ENCODE data around the gene MEGF10.
"Not testable (repeated sequence)": the region's sequence is repeated elsewhere in the genome, so short reads cannot be mapped to it uniquely, and the experiment has no call there.

The MEGF10 gene

GRCh38 chr5:127260686-127261085, 29.9 kb upstream of the MEGF10 start:
- H2BK15ac ChIP-seq (ENCODE audit: low read depth, poor library complexity, severe bottlenecking) = no peak overlapping the region
- H3K36me3 ChIP-seq (ENCODE audit: control insufficient read depth in 1 of 2, insufficient read depth in 2 of 2, low read depth in 1 of 2, low read length in 2 of 2) = no peaks in the 10 kb centered on the region
- H3K9me3 ChIP-seq (ENCODE audit: control insufficient read depth, low read length) = peaks cover 2% of the 10 kb centered on the region
- no peak overlapping the region for H3K23ac ChIP-seq (ENCODE audit: low read length in 2 of 2)
- H3K14ac ChIP-seq (ENCODE audit: low read length in 2 of 2) = no peak overlapping the region
- no peaks in the 10 kb centered on the region for H3K27me3 ChIP-seq (ENCODE audit: control insufficient read depth in 1 of 2, insufficient read depth in 1 of 2, low read length in 2 of 2)
- no peak overlapping the region for H2BK5ac ChIP-seq (ENCODE audit: low read depth, low read length, poor library complexity, severe bottlenecking)
- H2BK12ac ChIP-seq (ENCODE audit: low read length in 2 of 2) = no peak overlapping the region
- no peaks in the 10 kb centered on the region for H3K79me1 ChIP-seq (replicated peaks; ENCODE audit: low read length, poor library complexity, severe bottlenecking)
- H3K9ac ChIP-seq (ENCODE audit: low read length) = no peak overlapping the region
- no peak overlapping the region for H3K4me2 ChIP-seq (ENCODE audit: low read length, poor library complexity, severe bottlenecking)
- H2AK5ac ChIP-seq (ENCODE audit: low read length, severe bottlenecking) = no peak overlapping the region
- H2AFZ ChIP-seq (ENCODE audit: low read depth, low read length) = no peak overlapping the region
- no peak overlapping the region for H2BK120ac ChIP-seq (ENCODE audit: low read depth, low read length)
- H3K4me1 ChIP-seq (ENCODE audit: control insufficient read depth, insufficient read depth, low read depth, low read length) = no peaks in the 10 kb centered on the region
- no peak overlapping the region for H3K18ac ChIP-seq (ENCODE audit: low read depth in 1 of 2, low read length in 2 of 2)
- DNase-seq = no peak
- no peak overlapping the region for H3K4ac ChIP-seq (ENCODE audit: low read depth in 1 of 2, low read length in 2 of 2)
- H3K27ac ChIP-seq (ENCODE audit: low read length, poor library complexity, severe bottlenecking) = no peak overlapping the region
- no peak overlapping the region for H4K8ac ChIP-seq (ENCODE audit: low read length)
- no peak overlapping the region for H3K4me3 ChIP-seq (ENCODE audit: insufficient read depth in 1 of 2, low read depth in 1 of 2, low read length in 2 of 2)
- WGBS = 64% methylated on average over 1 of the region's 3 CpGs
- no peak overlapping the region for H4K91ac ChIP-seq (ENCODE audit: low read length)

GRCh38 chr5:127265473-127265872, 25.1 kb upstream of the MEGF10 start:
- H3K4me3 ChIP-seq (ENCODE audit: insufficient read depth in 1 of 2, low read depth in 1 of 2, low read length in 2 of 2); H3K4ac ChIP-seq (ENCODE audit: low read depth in 1 of 2, low read length in 2 of 2); H4K91ac ChIP-seq (ENCODE audit: low read length); H3K4me2 ChIP-seq (ENCODE audit: low read length, poor library complexity, severe bottlenecking); H3K27me3 ChIP-seq (ENCODE audit: control insufficient read depth in 1 of 2, insufficient read depth in 1 of 2, low read length in 2 of 2); H2BK120ac ChIP-seq (ENCODE audit: low read depth, low read length); H2BK15ac ChIP-seq (ENCODE audit: low read depth, poor library complexity, severe bottlenecking); H2AK5ac ChIP-seq (ENCODE audit: low read length, severe bottlenecking); H2AFZ ChIP-seq (ENCODE audit: low read depth, low read length); H3K4me1 ChIP-seq (ENCODE audit: control insufficient read depth, insufficient read depth, low read depth, low read length); H3K23ac ChIP-seq (ENCODE audit: low read length in 2 of 2); DNase-seq; H2BK12ac ChIP-seq (ENCODE audit: low read length in 2 of 2); H3K9me3 ChIP-seq (ENCODE audit: control insufficient read depth, low read length); H3K9ac ChIP-seq (ENCODE audit: low read length); H3K14ac ChIP-seq (ENCODE audit: low read length in 2 of 2); H2BK5ac ChIP-seq (ENCODE audit: low read depth, low read length, poor library complexity, severe bottlenecking); H3K27ac ChIP-seq (ENCODE audit: low read length, poor library complexity, severe bottlenecking); H4K8ac ChIP-seq (ENCODE audit: low read length); H3K36me3 ChIP-seq (ENCODE audit: control insufficient read depth in 1 of 2, insufficient read depth in 2 of 2, low read depth in 1 of 2, low read length in 2 of 2); H3K18ac ChIP-seq (ENCODE audit: low read depth in 1 of 2, low read length in 2 of 2); H3K79me1 ChIP-seq (replicated peaks; ENCODE audit: low read length, poor library complexity, severe bottlenecking): not testable (repeated sequence)
- no CpG with 5 or more reads among the region's 1 CpG for WGBS

GRCh38 chr5:127268342-127268741, 22.3 kb upstream of the MEGF10 start:
- not testable (repeated sequence) for H3K18ac ChIP-seq (ENCODE audit: low read depth in 1 of 2, low read length in 2 of 2); H2AFZ ChIP-seq (ENCODE audit: low read depth, low read length); H3K4me3 ChIP-seq (ENCODE audit: insufficient read depth in 1 of 2, low read depth in 1 of 2, low read length in 2 of 2); H2BK15ac ChIP-seq (ENCODE audit: low read depth, poor library complexity, severe bottlenecking); H3K9me3 ChIP-seq (ENCODE audit: control insufficient read depth, low read length); H4K8ac ChIP-seq (ENCODE audit: low read length); H2BK120ac ChIP-seq (ENCODE audit: low read depth, low read length); H3K23ac ChIP-seq (ENCODE audit: low read length in 2 of 2); H3K27ac ChIP-seq (ENCODE audit: low read length, poor library complexity, severe bottlenecking); H2AK5ac ChIP-seq (ENCODE audit: low read length, severe bottlenecking); DNase-seq; H3K79me1 ChIP-seq (replicated peaks; ENCODE audit: low read length, poor library complexity, severe bottlenecking); H2BK12ac ChIP-seq (ENCODE audit: low read length in 2 of 2); H3K4me2 ChIP-seq (ENCODE audit: low read length, poor library complexity, severe bottlenecking); H3K4me1 ChIP-seq (ENCODE audit: control insufficient read depth, insufficient read depth, low read depth, low read length); H3K36me3 ChIP-seq (ENCODE audit: control insufficient read depth in 1 of 2, insufficient read depth in 2 of 2, low read depth in 1 of 2, low read length in 2 of 2); H3K4ac ChIP-seq (ENCODE audit: low read depth in 1 of 2, low read length in 2 of 2); H3K14ac ChIP-seq (ENCODE audit: low read length in 2 of 2); H3K27me3 ChIP-seq (ENCODE audit: control insufficient read depth in 1 of 2, insufficient read depth in 1 of 2, low read length in 2 of 2); H2BK5ac ChIP-seq (ENCODE audit: low read depth, low read length, poor library complexity, severe bottlenecking); H3K9ac ChIP-seq (ENCODE audit: low read length); H4K91ac ChIP-seq (ENCODE audit: low read length)
- WGBS = 58% methylated on average over 9 of the region's 9 CpGs

GRCh38 chr5:127270713-127271112, 19.9 kb upstream of the MEGF10 start:
- H3K4me1 ChIP-seq (ENCODE audit: control insufficient read depth, insufficient read depth, low read depth, low read length); H2AK5ac ChIP-seq (ENCODE audit: low read length, severe bottlenecking); H3K79me1 ChIP-seq (replicated peaks; ENCODE audit: low read length, poor library complexity, severe bottlenecking); H3K27me3 ChIP-seq (ENCODE audit: control insufficient read depth in 1 of 2, insufficient read depth in 1 of 2, low read length in 2 of 2); H3K9me3 ChIP-seq (ENCODE audit: control insufficient read depth, low read length); H3K27ac ChIP-seq (ENCODE audit: low read length, poor library complexity, severe bottlenecking); H2BK120ac ChIP-seq (ENCODE audit: low read depth, low read length); DNase-seq; H3K9ac ChIP-seq (ENCODE audit: low read length); H3K18ac ChIP-seq (ENCODE audit: low read depth in 1 of 2, low read length in 2 of 2); H2AFZ ChIP-seq (ENCODE audit: low read depth, low read length); H3K14ac ChIP-seq (ENCODE audit: low read length in 2 of 2); H2BK5ac ChIP-seq (ENCODE audit: low read depth, low read length, poor library complexity, severe bottlenecking); H3K4me2 ChIP-seq (ENCODE audit: low read length, poor library complexity, severe bottlenecking); H3K36me3 ChIP-seq (ENCODE audit: control insufficient read depth in 1 of 2, insufficient read depth in 2 of 2, low read depth in 1 of 2, low read length in 2 of 2); H2BK15ac ChIP-seq (ENCODE audit: low read depth, poor library complexity, severe bottlenecking); H4K8ac ChIP-seq (ENCODE audit: low read length); H2BK12ac ChIP-seq (ENCODE audit: low read length in 2 of 2); H4K91ac ChIP-seq (ENCODE audit: low read length); H3K4ac ChIP-seq (ENCODE audit: low read depth in 1 of 2, low read length in 2 of 2); H3K4me3 ChIP-seq (ENCODE audit: insufficient read depth in 1 of 2, low read depth in 1 of 2, low read length in 2 of 2); H3K23ac ChIP-seq (ENCODE audit: low read length in 2 of 2): not testable (repeated sequence)
- 100% methylated on average over 3 of the region's 4 CpGs for WGBS
